ENCODE measurements around the gene FKBP2.

DNA sequence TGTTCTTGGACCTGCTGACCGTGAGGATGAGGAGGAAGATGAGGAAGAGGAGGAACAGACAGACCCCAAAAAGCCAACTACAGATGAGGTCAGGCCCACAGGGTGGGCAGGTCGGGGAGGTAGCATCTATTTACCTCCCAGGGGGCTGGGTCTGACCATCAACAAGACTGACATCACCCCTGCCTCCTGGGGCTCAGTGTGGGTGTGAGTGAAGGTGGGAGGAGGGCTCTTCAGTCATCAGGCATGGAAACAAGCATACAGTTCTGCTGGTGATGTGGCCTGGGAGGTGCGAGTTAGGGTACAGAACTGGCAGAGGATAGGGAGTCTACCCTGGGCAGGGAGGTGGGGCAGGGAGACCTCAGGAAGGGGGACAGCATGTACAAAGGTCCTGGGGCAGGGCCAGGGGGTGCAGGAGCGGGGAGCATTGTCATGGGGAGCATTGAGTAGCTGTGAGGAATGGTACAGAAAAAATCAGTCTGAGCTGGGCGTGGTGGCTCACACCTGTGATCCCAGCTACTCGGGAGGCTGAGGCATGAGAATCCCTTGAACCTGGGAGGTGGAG lies 19.3 kb downstream of the FKBP2 start:
- TF ChIP-seq, protein P1, sequence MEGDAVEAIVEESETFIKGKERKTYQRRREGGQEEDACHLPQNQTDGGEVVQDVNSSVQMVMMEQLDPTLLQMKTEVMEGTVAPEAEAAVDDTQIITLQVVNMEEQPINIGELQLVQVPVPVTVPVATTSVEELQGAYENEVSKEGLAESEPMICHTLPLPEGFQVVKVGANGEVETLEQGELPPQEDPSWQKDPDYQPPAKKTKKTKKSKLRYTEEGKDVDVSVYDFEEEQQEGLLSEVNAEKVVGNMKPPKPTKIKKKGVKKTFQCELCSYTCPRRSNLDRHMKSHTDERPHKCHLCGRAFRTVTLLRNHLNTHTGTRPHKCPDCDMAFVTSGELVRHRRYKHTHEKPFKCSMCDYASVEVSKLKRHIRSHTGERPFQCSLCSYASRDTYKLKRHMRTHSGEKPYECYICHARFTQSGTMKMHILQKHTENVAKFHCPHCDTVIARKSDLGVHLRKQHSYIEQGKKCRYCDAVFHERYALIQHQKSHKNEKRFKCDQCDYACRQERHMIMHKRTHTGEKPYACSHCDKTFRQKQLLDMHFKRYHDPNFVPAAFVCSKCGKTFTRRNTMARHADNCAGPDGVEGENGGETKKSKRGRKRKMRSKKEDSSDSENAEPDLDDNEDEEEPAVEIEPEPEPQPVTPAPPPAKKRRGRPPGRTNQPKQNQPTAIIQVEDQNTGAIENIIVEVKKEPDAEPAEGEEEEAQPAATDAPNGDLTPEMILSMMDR (conservative IDR thresholded peaks at IDR 0.05; ENCODE audit: low read depth, low read length), result no peak
- TF ChIP-seq RCOR1 (IDR thresholded peaks at IDR 0.05; ENCODE audit: insufficient replicate concordance, low read length) (no peak), CEBPB (IDR thresholded peaks at IDR 0.05; ENCODE audit: low read depth, low read length) (no peak), MAFK (IDR thresholded peaks at IDR 0.05; ENCODE audit: low read depth, low read length) (no peak), MAZ (IDR thresholded peaks at IDR 0.05; ENCODE audit: borderline replicate concordance, low read depth, low read length) (no peak), POLR2A (IDR thresholded peaks at IDR 0.05; ENCODE audit: low read depth, low read length) (no peak), RFX5 (IDR thresholded peaks at IDR 0.05; ENCODE audit: low read depth, low read length) (no peak)
